WI38 (cell line): ENCODE data around the gene CROCC2.
A peak's percentile ranks its signal among the peaks of the same experiment; 100 is the strongest.

Source experiments
- H3K4me3 ChIP-seq: 2 replicates; pipeline ENCODE4 v1.5.1; 2011; ENCODE audit warnings: low read depth, mild to moderate bottlenecking, control low read depth, low read length
- TF ChIP-seq, protein P1 (sequence below): IDR thresholded peaks from 2 replicates; pipeline ENCODE4 v1.5.1; 2012; ENCODE audit warnings: low read depth, mild to moderate bottlenecking, control low read depth, low read length

The CROCC2 gene

DNA sequence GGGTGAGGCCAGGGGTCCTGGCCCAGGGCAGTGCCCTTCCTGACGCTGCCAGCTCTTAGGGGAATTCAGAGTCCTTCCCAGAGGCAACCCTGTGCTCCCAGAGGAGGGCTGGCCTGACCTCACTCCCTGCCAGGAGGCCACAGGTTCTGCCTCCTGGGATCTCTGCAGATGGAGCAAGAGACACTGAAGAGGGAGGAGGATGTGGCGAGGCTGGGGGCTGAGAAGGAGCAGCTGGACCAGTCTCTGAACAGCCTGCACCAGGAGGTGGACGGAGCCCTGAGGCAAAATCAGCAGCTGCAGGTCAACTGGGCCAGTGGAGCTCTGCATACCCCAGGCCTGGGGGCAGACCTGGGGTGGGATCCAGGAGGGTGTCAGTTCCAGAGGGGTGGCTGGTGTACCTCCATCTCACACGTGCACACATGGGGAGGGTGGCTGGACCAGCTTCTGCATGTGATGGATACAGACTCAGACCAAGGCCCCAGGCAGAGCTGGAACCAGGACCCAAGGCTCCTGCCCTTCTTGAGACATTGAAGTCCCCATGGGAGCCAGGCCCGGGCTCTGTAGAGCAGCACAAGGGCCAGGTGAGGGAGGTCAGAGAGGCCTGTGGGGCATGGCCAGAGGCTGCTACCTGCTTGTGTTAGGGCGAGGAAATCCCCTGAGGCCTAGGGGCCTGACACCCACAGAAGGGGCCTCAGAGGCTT, 82.6 kb downstream of the CROCC2 start:
- TF ChIP-seq, protein P1, sequence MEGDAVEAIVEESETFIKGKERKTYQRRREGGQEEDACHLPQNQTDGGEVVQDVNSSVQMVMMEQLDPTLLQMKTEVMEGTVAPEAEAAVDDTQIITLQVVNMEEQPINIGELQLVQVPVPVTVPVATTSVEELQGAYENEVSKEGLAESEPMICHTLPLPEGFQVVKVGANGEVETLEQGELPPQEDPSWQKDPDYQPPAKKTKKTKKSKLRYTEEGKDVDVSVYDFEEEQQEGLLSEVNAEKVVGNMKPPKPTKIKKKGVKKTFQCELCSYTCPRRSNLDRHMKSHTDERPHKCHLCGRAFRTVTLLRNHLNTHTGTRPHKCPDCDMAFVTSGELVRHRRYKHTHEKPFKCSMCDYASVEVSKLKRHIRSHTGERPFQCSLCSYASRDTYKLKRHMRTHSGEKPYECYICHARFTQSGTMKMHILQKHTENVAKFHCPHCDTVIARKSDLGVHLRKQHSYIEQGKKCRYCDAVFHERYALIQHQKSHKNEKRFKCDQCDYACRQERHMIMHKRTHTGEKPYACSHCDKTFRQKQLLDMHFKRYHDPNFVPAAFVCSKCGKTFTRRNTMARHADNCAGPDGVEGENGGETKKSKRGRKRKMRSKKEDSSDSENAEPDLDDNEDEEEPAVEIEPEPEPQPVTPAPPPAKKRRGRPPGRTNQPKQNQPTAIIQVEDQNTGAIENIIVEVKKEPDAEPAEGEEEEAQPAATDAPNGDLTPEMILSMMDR, result no peak

DNA sequence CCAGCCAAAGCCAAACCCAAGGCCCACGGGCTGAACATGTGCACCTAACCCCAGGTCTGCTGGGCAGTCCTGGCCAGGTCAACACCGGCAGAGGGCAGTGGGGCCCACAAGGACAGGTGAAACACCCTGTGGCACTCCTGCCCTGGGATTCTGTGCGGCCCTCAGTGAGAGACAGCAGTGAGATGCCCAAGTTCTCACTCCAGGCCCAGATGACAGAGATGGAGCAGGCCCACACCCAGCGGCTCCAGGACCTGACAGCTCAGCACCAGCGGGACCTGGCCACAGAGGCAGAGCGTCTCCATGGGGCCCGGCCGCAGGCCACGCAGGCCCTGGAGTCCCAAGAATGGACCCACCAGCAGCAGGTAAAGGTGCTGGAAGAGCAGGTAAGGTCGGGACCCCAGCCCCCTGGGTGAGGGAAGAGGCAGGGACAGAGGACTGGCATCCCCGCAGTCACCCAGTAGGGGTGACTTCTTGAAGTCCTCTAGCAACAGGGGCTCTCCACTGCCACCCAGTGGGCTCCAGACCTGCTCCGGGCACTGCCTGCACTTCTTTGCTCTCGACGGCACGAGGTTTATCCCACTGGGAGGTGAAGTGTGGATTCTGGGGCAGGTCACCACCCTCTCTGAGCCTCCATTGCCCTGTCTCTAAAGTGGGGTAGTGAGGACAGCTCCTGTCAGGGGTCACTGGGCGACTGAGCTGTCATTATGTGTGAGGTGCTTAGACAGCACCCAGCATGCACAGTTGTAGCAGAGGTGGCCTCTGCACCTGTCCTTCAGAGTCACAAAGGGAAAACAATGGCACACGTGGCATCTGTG, 83.5 kb downstream of the CROCC2 start:
- no peak overlapping the region for H3K4me3 ChIP-seq

More for the DNA sequence above, 82.6 kb downstream of the CROCC2 start:
- H3K4me3 ChIP-seq, result no peak overlapping the region

DNA sequence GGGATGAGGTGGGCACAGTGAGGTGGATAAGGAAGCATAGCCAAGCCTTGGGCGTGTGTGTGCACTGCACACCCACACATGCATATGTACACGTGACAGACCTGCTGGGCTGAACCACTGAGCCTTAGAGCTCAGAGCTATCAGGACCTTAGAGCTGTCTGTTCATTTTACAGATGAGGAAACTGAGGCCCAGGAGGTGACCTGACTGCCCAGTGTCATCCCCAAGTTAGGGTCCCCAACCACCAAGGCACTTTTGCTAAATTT, 84.1 kb downstream of the CROCC2 start:
- TF ChIP-seq, protein P1, result no peak

More for the DNA sequence above, 83.5 kb downstream of the CROCC2 start:
- TF ChIP-seq, protein P1, result peak; percentile 46

DNA sequence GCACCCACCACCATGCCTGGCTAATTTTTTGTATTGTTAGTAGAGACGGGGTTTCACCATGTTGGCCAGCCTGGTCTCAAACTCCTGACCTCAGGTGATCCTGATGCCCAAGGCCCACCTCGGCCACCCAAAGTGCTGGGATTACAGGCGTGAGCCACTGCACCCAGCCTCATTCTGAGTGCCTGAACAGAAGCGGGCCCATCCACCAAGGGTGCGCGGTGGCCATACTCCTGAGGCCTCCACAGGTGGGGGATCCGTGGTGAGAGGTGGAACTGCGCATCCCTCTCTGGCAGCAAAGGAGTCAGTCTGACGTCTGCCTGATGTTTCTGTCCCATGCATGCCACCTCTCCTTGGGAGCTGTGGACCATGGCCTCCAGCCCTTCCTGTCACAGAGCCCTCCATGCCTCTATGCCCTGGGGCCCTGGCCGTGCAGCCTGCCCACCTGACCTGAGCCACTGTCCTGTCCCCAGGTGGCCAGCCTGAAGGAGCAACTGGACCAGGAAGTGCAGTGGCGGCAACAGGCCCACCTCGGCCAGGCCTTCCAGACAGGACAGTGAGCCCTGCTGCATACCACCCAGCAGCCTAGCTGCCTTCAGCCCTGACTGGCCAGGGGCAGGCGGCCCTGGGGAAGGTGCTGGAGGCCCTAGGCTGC, 84.7 kb downstream of the CROCC2 start:
- no peak overlapping the region for H3K4me3 ChIP-seq
- TF ChIP-seq, protein P1, result no peak

More for the DNA sequence above, 84.1 kb downstream of the CROCC2 start:
- no peak overlapping the region for H3K4me3 ChIP-seq

DNA sequence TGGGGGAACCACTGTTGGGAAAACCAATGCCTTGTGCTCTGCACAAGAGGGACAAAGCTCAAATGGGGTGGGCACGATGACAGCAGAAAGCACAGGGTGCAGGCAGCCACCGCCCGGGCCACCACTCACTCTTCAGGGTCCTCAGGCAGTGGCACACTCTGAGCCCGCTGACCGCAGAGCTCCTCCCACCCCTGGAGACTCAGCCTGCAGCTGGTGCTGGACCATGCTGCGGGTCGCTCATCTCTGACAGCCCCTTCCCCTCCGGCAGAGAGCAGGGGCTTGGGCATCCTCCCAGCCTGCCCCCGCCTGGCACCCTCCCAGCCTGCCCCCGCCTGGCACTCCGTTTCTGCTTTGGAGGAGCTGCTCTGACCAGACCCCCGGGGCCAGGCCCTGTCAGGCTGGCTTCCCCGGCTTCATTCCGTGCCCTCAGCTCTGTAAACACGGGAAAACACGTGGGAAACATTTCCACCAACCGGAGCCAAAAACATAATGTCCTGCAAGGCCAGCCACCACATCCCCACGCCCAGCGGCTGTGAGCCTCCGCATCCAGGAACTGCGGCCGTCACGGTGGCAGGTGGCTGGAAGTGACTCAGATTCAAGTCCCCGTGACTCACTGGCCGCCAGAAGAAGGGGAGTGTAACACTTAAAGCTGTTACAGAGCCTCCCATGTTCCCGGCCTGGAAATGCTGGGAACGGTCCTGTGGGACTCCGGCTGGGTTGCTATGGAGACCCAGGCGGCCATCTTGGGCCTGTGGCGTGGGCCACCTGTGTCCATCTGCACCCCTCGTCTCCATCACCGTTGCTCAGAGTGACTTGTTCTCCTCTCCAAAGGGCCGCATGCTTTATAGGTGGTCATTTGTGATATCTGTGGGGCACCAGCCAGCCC, 85.5 kb downstream of the CROCC2 start:
- TF ChIP-seq, protein P1, result no peak
- H3K4me3 ChIP-seq, result no peak overlapping the region

DNA sequence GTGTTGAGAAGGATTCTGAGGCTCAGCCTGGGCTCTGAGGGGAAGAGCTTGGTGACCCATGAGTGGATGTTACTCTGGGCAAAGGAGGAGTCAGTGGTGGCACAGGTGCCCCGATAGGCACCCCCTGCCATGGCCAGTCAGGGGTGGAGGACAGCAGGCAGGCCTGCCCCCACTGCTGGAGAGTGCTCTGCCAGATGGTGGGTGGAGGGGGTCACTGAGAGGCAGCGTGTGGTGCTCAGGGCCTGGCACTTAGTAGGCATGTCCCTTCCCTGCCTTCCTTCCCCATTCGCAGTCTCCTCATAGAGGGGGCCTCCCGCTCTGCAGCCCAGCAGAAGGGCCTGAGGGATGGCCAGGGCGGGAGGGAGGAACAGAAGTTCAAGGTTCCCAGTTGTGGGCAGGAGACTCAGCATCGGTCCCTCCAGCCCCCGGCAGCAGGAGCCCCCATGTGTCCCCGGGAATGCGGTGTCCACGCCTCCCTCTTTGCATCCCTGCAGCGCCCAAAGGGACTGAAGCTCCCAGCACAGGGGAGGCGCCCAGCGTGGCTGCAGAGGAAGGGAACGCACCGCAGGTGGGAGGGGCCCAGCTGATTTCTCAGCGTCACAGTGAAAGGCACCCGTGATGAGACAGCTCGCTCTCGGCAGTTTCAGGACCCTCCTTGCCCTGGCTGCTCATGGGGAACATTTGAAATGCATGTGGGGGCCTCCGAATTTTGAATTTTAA, 86.6 kb downstream of the CROCC2 start:
- TF ChIP-seq, protein P1, result no peak
- no peak overlapping the region for H3K4me3 ChIP-seq
